D341Med (cell line): ENCODE results near the gene FOXN1.
"Not testable (repeated sequence)": the region's sequence is repeated elsewhere in the genome, so short reads cannot be mapped to it uniquely, and the experiment has no call there.

ENCODE experiments used
- DNase-seq: peaks from one replicate; pipeline ENCODE4 v3.0.0; 2012; ENCODE audit warnings: low spot score

The FOXN1 gene

DNA sequence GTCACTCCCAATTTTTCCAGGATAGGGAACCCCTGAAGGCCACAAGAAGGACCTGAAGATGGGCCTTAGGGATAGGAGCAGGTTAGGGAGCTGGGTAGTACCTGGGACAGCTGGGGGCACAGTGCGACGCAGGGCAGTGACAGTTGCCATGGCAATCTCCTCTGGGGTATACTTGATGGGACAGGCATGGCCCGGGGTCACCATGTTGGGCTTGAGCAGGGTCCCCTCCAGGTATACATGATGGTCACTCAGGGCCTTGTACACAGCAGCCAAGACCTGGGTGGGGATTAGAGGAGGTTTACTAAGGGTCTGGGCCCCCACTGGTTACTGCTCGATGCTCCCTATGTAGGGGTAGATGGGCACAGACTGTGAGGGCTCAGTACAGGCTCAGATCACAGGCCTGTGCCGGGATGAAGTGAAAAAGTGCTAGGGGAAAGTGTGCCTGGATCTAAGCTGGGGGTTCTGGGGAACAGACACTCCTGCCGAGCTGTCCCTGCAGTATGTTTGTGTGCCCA is 67.9 kb downstream of the FOXN1 start:
- no peak for DNase-seq

DNA sequence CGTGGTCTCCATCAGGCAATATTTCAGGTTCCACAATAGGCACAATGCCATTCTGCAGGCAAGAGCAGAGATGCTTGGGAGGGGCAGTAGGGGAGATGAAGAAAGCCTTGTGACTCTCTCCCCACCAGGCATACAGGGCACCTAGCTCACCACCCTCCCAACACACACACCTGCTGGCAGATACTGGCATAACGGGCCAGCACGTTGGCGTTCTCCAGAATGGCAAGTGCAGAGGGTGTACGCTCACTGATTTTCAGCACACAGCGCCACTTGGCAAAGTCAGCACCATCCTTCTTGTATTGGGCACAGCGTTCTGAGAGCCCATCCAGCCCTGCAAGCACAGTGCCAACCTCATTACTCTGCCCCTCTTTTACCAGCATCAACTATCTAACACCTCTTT is 68.4 kb downstream of the FOXN1 start:
- DNase-seq, result no peak

GRCh38 chr17:28575126-28575795 is 69.1 kb downstream of the FOXN1 start:
- DNase-seq, result no peak

DNA sequence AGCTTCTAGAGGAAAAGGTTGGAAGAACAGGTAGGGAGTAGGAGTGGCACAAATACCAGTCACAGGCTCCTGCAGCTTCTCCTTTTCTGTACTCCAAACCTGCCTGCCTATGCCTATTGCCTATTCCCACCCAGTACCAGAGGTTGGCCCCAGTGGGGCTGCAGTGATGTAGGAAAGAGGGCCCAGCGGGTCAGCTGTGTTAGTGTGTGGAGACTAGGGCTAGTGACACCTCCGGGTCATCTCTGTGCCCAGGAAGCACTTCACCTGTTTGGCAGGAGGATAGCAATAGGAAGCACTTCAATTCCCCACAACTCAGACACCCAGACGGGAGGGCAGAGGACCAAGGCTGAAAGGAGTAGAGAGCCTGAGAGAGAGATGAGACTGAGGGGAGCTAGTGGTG is 69.9 kb downstream of the FOXN1 start:
- not testable (repeated sequence) for DNase-seq

- DNase-seq, result peak; percentile 87
These were observed 70.8 kb downstream of the FOXN1 start, which contains the start of gene ALDOC for GRCh38 chr17:28576758-28577465. ALDOC (minus strand) TSS chr17:28576895; CDS start chr17:28575532, 1,363 bp downstream.

DNA sequence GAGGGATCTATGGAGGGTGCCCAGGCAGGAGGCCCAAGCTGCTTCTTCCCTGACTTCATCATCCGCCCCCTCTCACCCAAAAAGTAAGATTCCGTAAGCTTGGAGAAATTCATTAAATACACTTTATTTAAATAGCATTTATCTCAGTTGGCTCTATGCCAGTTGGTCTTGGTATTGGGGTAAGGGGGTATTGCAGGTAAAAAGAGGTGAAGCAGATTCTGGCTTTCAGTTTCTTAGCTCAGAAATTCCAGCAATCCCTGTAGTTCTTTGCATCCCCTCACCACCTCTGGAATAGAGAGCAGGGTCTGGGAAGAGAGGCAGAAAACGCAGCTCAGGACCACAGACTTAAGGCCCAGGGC is 71.3 kb downstream of the FOXN1 start:
- DNase-seq, result no peak

- peak; percentile 25 for DNase-seq
These were observed 72.4 kb downstream of the FOXN1 start for GRCh38 chr17:28578246-28579195.

GRCh38 chr17:28579526-28579925 is 73.4 kb downstream of the FOXN1 start:
- DNase-seq, result no peak

- no peak for DNase-seq
These were observed 74.8 kb downstream of the FOXN1 start for GRCh38 chr17:28580959-28581358.

GRCh38 chr17:28582513-28582912 is 76.4 kb downstream of the FOXN1 start:
- no peak for DNase-seq

- peak; percentile 8 for DNase-seq
These were observed 78.3 kb downstream of the FOXN1 start for GRCh38 chr17:28584434-28584833.

- no peak for DNase-seq
These were observed 79.7 kb downstream of the FOXN1 start for GRCh38 chr17:28585851-28586250.
